A549 (cell line): ENCODE results near the gene DPYD.

Experiments
- BHLHE40 ChIP-seq: IDR thresholded peaks from 2 replicates; pipeline ENCODE4 v1.6.1; 2012; ENCODE audit warnings: low read depth, low read length, inconsistent platforms
- SMC3 ChIP-seq: fragments of >200 bp; sonication (Bioruptor Twin); formaldehyde crosslinking; IDR thresholded peaks from 3 replicates; pipeline ENCODE4 v1.6.1; 2018; ENCODE audit warnings: inconsistent platforms
- TF ChIP-seq, protein P1 (sequence below): fragments of >200 bp; sonication (Bioruptor Twin); formaldehyde crosslinking; IDR thresholded peaks from 3 replicates; pipeline ENCODE4 v1.5.1; 2016

DNA sequence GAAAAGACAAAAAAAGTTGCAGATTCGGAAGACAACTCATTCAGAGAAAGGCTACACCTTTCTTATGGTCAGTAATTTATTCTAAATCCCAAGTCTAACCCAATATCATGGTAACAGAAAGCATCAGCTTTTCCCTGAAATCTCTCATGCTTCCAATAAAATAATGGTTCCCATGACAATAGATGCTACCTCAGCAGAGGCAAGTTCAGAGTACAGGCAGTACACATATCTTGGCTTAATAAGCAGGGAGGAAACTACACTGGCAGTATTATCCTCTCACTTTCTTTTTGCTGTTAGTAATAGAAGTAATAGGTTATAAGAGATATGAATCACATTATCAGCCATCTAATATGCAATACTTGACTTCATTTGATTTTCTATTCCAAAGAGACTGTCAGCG is 137.1 kb downstream of the DPYD start:
- TF ChIP-seq, protein P1, sequence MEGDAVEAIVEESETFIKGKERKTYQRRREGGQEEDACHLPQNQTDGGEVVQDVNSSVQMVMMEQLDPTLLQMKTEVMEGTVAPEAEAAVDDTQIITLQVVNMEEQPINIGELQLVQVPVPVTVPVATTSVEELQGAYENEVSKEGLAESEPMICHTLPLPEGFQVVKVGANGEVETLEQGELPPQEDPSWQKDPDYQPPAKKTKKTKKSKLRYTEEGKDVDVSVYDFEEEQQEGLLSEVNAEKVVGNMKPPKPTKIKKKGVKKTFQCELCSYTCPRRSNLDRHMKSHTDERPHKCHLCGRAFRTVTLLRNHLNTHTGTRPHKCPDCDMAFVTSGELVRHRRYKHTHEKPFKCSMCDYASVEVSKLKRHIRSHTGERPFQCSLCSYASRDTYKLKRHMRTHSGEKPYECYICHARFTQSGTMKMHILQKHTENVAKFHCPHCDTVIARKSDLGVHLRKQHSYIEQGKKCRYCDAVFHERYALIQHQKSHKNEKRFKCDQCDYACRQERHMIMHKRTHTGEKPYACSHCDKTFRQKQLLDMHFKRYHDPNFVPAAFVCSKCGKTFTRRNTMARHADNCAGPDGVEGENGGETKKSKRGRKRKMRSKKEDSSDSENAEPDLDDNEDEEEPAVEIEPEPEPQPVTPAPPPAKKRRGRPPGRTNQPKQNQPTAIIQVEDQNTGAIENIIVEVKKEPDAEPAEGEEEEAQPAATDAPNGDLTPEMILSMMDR: no peak
- TF ChIP-seq BHLHE40 (no peak), SMC3 (no peak)
